ENCODE measurements around the gene TTLL8.

GRCh38 chr22:50020606-50021005 lies 37.5 kb downstream of the TTLL8 start:
- no peak for TF ChIP-seq CTCF (IDR thresholded peaks at IDR 0.05; ENCODE audit: low read length)
- TF ChIP-seq EZH2 (optimal IDR thresholded peaks at IDR 0.05; ENCODE audit: low read depth, low read length), result no peak
